ENCODE data around the gene CIB4.

DNA sequence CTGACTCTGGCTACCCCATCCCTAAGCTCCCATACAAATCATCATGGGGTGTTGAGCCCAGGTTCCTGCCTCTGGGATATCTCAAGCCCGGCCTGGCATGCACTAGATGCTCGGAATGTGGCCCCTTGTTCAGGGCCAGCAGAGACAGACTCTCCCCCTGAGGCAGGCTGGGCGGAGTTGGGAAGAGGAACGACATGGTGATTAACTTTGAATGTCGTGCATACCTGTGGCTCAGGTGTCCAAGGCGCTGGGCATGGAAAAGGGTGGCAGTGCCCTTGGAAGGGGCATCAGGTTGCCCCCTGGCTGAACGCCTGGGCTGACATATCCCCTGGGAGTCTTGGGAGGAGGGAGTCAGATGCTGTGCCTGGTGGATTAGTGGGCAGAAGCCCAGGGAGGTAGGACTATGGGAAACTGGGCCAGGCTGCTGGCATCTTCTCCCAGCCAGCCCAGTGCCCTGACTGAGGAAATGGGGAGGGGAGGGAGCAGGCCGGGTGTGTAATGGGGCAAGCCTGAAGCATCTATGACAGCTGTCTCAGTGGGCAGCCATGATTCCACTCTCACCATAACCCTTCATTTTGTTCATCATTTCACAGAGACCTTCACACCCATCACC, 105.4 kb downstream of the CIB4 start:
- TF ChIP-seq, protein P1, sequence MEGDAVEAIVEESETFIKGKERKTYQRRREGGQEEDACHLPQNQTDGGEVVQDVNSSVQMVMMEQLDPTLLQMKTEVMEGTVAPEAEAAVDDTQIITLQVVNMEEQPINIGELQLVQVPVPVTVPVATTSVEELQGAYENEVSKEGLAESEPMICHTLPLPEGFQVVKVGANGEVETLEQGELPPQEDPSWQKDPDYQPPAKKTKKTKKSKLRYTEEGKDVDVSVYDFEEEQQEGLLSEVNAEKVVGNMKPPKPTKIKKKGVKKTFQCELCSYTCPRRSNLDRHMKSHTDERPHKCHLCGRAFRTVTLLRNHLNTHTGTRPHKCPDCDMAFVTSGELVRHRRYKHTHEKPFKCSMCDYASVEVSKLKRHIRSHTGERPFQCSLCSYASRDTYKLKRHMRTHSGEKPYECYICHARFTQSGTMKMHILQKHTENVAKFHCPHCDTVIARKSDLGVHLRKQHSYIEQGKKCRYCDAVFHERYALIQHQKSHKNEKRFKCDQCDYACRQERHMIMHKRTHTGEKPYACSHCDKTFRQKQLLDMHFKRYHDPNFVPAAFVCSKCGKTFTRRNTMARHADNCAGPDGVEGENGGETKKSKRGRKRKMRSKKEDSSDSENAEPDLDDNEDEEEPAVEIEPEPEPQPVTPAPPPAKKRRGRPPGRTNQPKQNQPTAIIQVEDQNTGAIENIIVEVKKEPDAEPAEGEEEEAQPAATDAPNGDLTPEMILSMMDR (IDR thresholded peaks at IDR 0.05), result no peak
- TF ChIP-seq POLR2A (IDR thresholded peaks at IDR 0.05) (no peak), POLR2AphosphoS5 (IDR thresholded peaks at IDR 0.05; ENCODE audit: insufficient read depth in 1 of 2, low read depth in 1 of 2) (no peak)

All from vagina (tissue), 2 donors.